Gastroesophageal sphincter (tissue), 3 donors: ENCODE measurements around the gene NDE1.
A peak's percentile ranks its signal among the peaks of the same experiment; 100 is the strongest.

Experiments used
- CTCF ChIP-seq, 4 experiments: fragments of 200-600 bp in 2 of 4; fragments of 450-650 bp in 2 of 4; sonication (generic) in 1 of 4; IDR thresholded peaks; one replicate each; pipeline ENCODE4 v1.5.1; 2017 to 2019; ENCODE audit warnings: antibody characterized with exemption in 4 of 4, mild to moderate bottlenecking in 2 of 4, moderate library complexity in 2 of 4
- EP300 ChIP-seq: sonication (generic); formaldehyde crosslinking; IDR thresholded peaks from one replicate; pipeline ENCODE4 v1.6.1; 2017; ENCODE audit warnings: antibody characterized with exemption, mild to moderate bottlenecking
- POLR2A ChIP-seq, 2 donors: fragments of 450-650 bp; IDR thresholded peaks; one replicate each; pipeline ENCODE4 v1.6.1; 2017; ENCODE audit warnings: antibody characterized with exemption in 2 of 2, mild to moderate bottlenecking in 2 of 2, moderate library complexity in 1 of 2
- POLR2AphosphoS5 ChIP-seq: sonication (generic); formaldehyde crosslinking; IDR thresholded peaks from one replicate; pipeline ENCODE4 v1.6.1; 2017; ENCODE audit warnings: antibody characterized with exemption

GRCh38 chr16:15760129-15760528, 110.1 kb downstream of the NDE1 start:
- TF ChIP-seq CTCF (IDR thresholded peaks at IDR 0.05) (no peak), POLR2A (IDR thresholded peaks at IDR 0.05) (no peak), POLR2AphosphoS5 (peak; percentile 55), EP300 (no peak)
